Measurements from ENCODE around the gene SPO11. TPM values are rescaled to one million over a fixed set of nuclear protein-coding genes. Genes with fewer than 3 reads are reported as not detected.

The SPO11 gene
- total RNA-seq, 6 donors from 2014 or later, result not detected

- WGBS, 2 donors, result 92 to 93% methylated on average over 6 of the region's 6 CpGs
- H3K27ac ChIP-seq, result no peak overlapping the region
- H3K36me3 ChIP-seq, result peaks cover 24 to 46% (median 38%) of the 10 kb centered on the region in 4 donors
- H3K4me3 ChIP-seq, result no peak overlapping the region
- TF ChIP-seq CTCF (IDR thresholded peaks at IDR 0.05), result no peak
- no peak for TF ChIP-seq EP300 (IDR thresholded peaks at IDR 0.05)
- no peak for TF ChIP-seq POLR2A (IDR thresholded peaks at IDR 0.05)
- no peak for TF ChIP-seq POLR2AphosphoS5 (IDR thresholded peaks at IDR 0.05)
- no peaks in the 10 kb centered on the region for H3K9me3 ChIP-seq
- no peaks in the 10 kb centered on the region for H3K4me1 ChIP-seq
- no peak for DNase-seq
- no peaks in the 10 kb centered on the region for H3K27me3 ChIP-seq
- ATAC-seq (ENCODE audit: low FRiP score in 2 of 2), result no peak
These were observed 31.9 kb downstream of the SPO11 start for GRCh38 chr20:57361517-57361916.

- Histone ChIP-seq H3K27me3 (no peaks in the 10 kb centered on the region), H3K27ac (no peak overlapping the region), H3K9me3 (no peaks in the 10 kb centered on the region), H3K4me1 (no peaks in the 10 kb centered on the region), H3K36me3 (peaks cover 40 to 75% (median 63%) of the 10 kb centered on the region in 4 donors), H3K4me3 (no peak overlapping the region)
- ATAC-seq (ENCODE audit: low FRiP score in 2 of 2) (no peak), DNase-seq (no peak)
- no peak for TF ChIP-seq POLR2A (IDR thresholded peaks at IDR 0.05)
- no peak for TF ChIP-seq POLR2AphosphoS5 (IDR thresholded peaks at IDR 0.05)
- no peak for TF ChIP-seq CTCF (IDR thresholded peaks at IDR 0.05)
- no peak for TF ChIP-seq EP300 (IDR thresholded peaks at IDR 0.05)
These were observed 34.8 kb downstream of the SPO11 start for GRCh38 chr20:57364451-57364850.

- Histone ChIP-seq H3K27ac (no peak overlapping the region), H3K4me3 (no peak overlapping the region), H3K27me3 (no peaks in the 10 kb centered on the region), H3K4me1 (peaks cover 2 to 5% (median 3%) of the 10 kb centered on the region in 4 donors), H3K36me3 (peaks cover 50 to 99% (median 94%) of the 10 kb centered on the region in 4 donors), H3K9me3 (no peaks in the 10 kb centered on the region)
- ATAC-seq (ENCODE audit: low FRiP score in 2 of 2) (no peak), DNase-seq (no peak)
- 76 to 82% methylated on average over 3 of the region's 3 CpGs for WGBS, 2 donors
- TF ChIP-seq CTCF (IDR thresholded peaks at IDR 0.05) (no peak), POLR2A (IDR thresholded peaks at IDR 0.05) (no peak)
These were observed 40.0 kb downstream of the SPO11 start for GRCh38 chr20:57369596-57369995.

- no peak overlapping the region for H3K4me3 ChIP-seq
- TF ChIP-seq POLR2A (IDR thresholded peaks at IDR 0.05), result no peak
- TF ChIP-seq EP300 (IDR thresholded peaks at IDR 0.05), result no peak
- TF ChIP-seq CTCF (IDR thresholded peaks at IDR 0.05), result no peak
- no peak for TF ChIP-seq POLR2AphosphoS5 (IDR thresholded peaks at IDR 0.05)
- ATAC-seq (ENCODE audit: low FRiP score in 2 of 2) (no peak), DNase-seq (no peak)
- peaks cover 53 to 100% (median 96%) of the 10 kb centered on the region in 4 donors for H3K36me3 ChIP-seq
- H3K9me3 ChIP-seq, result no peaks in the 10 kb centered on the region
- 95 to 97% methylated on average over 9 of the region's 9 CpGs for WGBS, 2 donors
- H3K4me1 ChIP-seq, result peaks cover 2 to 6% (median 4%) of the 10 kb centered on the region in 4 donors
- H3K27me3 ChIP-seq, result no peaks in the 10 kb centered on the region
- H3K27ac ChIP-seq, result no peak overlapping the region
These were observed 40.7 kb downstream of the SPO11 start for GRCh38 chr20:57370316-57370715.

GRCh38 chr20:57371363-57371762 is 41.8 kb downstream of the SPO11 start:
- WGBS, 2 donors, result 88% methylated on average over 4 of the region's 4 CpGs
- H3K36me3 ChIP-seq, result peaks cover 47 to 100% (median 95%) of the 10 kb centered on the region in 4 donors
- no peak for ATAC-seq (ENCODE audit: low FRiP score in 2 of 2)

More at GRCh38 chr20:57371363-57371762, 41.8 kb downstream of the SPO11 start:
- no peak for DNase-seq
- H3K4me3 ChIP-seq, result no peak overlapping the region
- no peak overlapping the region for H3K27ac ChIP-seq
- H3K27me3 ChIP-seq, result no peaks in the 10 kb centered on the region
- no peaks in the 10 kb centered on the region for H3K9me3 ChIP-seq
- peaks cover 2 to 11% (median 4%) of the 10 kb centered on the region in 4 donors for H3K4me1 ChIP-seq
- TF ChIP-seq POLR2A (IDR thresholded peaks at IDR 0.05) (no peak), POLR2AphosphoS5 (IDR thresholded peaks at IDR 0.05) (no peak), CTCF (IDR thresholded peaks at IDR 0.05) (no peak), EP300 (IDR thresholded peaks at IDR 0.05) (no peak)
